Trophoblast cell (in vitro differentiated cells and primary cell): ENCODE data around the gene ADAMTSL1.

Experiments used
- DNase-seq, 2 donors: peaks; one replicate each; pipeline ENCODE4 v3.0.0-alpha.2; 2016
- H2AFZ ChIP-seq: 2 replicates; pipeline ENCODE4 v1.6.1; 2013; ENCODE audit warnings: low read length, moderate library complexity, mild to moderate bottlenecking; ENCODE audit not compliant: insufficient read depth, poor library complexity
- H2AK5ac ChIP-seq: 2 replicates; pipeline ENCODE4 v1.6.1; 2013; ENCODE audit warnings: mild to moderate bottlenecking, low read length
- H2BK120ac ChIP-seq: 2 replicates; pipeline ENCODE4 v1.6.1; 2013; ENCODE audit warnings: low read length, mild to moderate bottlenecking, moderate library complexity; ENCODE audit not compliant: insufficient read depth, poor library complexity
- H2BK12ac ChIP-seq: 2 replicates; pipeline ENCODE4 v1.6.1; 2013; ENCODE audit warnings: mild to moderate bottlenecking, low read length, moderate library complexity
- H2BK5ac ChIP-seq: 2 replicates; pipeline ENCODE4 v1.6.1; 2013; ENCODE audit warnings: low read length, low read depth, moderate library complexity, mild to moderate bottlenecking; ENCODE audit not compliant: poor library complexity
- H3K14ac ChIP-seq: 2 replicates; pipeline ENCODE4 v1.6.1; 2013; ENCODE audit warnings: mild to moderate bottlenecking, low read length
- H3K18ac ChIP-seq: 2 replicates; pipeline ENCODE4 v1.6.1; 2013; ENCODE audit warnings: mild to moderate bottlenecking, low read length
- H3K23ac ChIP-seq: 2 replicates; pipeline ENCODE4 v1.6.1; 2013; ENCODE audit warnings: low read length
- H3K27ac ChIP-seq: 2 replicates; pipeline ENCODE4 v1.5.1; 2013; ENCODE audit warnings: low read depth, mild to moderate bottlenecking, inconsistent platforms, low read length, moderate library complexity
- H3K27me3 ChIP-seq: 2 replicates; pipeline ENCODE4 v1.6.1; 2013; ENCODE audit warnings: inconsistent platforms, mild to moderate bottlenecking, low read length, moderate library complexity; ENCODE audit not compliant: insufficient read depth
- H3K36me3 ChIP-seq, 2 experiments: 1 replicate in 1 of 2; 2 replicates in 1 of 2; pipeline ENCODE4 v1.6.1; 2013; ENCODE audit warnings: low read length in 2 of 2, mild to moderate bottlenecking in 2 of 2, moderate library complexity in 1 of 2; ENCODE audit not compliant: insufficient read depth in 2 of 2, control insufficient read depth in 1 of 2
- H3K4ac ChIP-seq: 2 replicates; pipeline ENCODE4 v1.6.1; 2013; ENCODE audit warnings: low read depth, mild to moderate bottlenecking, low read length, moderate library complexity
- H3K4me1 ChIP-seq, 2 experiments: 1 replicate in 1 of 2; 2 replicates in 1 of 2; pipeline ENCODE4 v1.6.1; 2013; ENCODE audit warnings: low read length in 2 of 2, mild to moderate bottlenecking in 2 of 2, moderate library complexity in 1 of 2; ENCODE audit not compliant: insufficient read depth in 2 of 2, control insufficient read depth in 1 of 2
- H3K4me2 ChIP-seq: 2 replicates; pipeline ENCODE4 v1.6.1; 2013; ENCODE audit warnings: inconsistent platforms, mild to moderate bottlenecking, low read length, moderate library complexity
- H3K4me3 ChIP-seq: 2 replicates; pipeline ENCODE4 v1.5.1; 2013; ENCODE audit warnings: mild to moderate bottlenecking, low read depth, low read length, inconsistent platforms
- H3K79me1 ChIP-seq: one replicate; pipeline ENCODE4 v1.6.1; 2013; ENCODE audit warnings: low read length
- H3K79me2 ChIP-seq: 2 replicates; pipeline ENCODE4 v1.6.1; 2013; ENCODE audit warnings: low read length, mild to moderate bottlenecking; ENCODE audit not compliant: control insufficient read depth, insufficient read depth, poor library complexity
- H3K9ac ChIP-seq: 2 replicates; pipeline ENCODE4 v1.6.1; 2013; ENCODE audit warnings: mild to moderate bottlenecking, low read length
- H3K9me3 ChIP-seq: 2 replicates; pipeline ENCODE4 v1.6.1; 2013; ENCODE audit warnings: low read depth, mild to moderate bottlenecking, control low read depth, inconsistent platforms, low read length; ENCODE audit not compliant: insufficient read depth
- H4K12ac ChIP-seq: 2 replicates; pipeline ENCODE4 v1.6.1; 2013; ENCODE audit warnings: low read depth, mild to moderate bottlenecking, low read length, moderate library complexity
- H4K8ac ChIP-seq: 2 replicates; pipeline ENCODE4 v1.6.1; 2013; ENCODE audit warnings: low read depth, mild to moderate bottlenecking, low read length, moderate library complexity
- H4K91ac ChIP-seq: one replicate; pipeline ENCODE4 v1.6.1; 2013; ENCODE audit warnings: low read depth, mild to moderate bottlenecking, low read length, moderate library complexity
- WGBS: extraction: QIAGEN DNeasy Blood & Tissue Kit; methylation state at CpG from one replicate; pipeline ENCODE4 v1.1.7; 2013; ENCODE audit warnings: missing lambda C conversion rate; ENCODE audit not compliant: insufficient read length, insufficient coverage; ENCODE audit errors: extremely low coverage; 5-methylcytosine and 5-hydroxymethylcytosine counted together

ADAMTSL1 gene

DNA sequence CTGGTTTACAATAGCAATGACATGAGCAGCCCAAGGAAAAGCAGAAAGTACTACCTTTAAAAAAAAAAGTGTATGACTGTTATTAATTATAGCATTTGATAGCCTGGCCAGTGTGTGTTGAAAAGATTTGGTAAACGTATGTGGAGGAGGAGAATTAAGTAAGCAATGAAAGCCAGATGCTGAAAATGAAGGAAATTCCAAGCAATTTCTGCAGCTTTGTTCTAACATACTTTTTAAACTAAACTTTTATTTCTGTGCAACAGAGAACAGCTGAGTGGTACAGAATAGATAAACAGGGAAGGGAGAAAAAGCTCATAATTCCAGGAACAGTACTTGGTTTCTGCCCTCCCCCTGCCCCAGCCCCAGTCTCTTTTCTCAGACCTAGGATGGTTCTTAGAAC, 252.6 kb downstream of the ADAMTSL1 start:
- Histone ChIP-seq H2BK5ac (no peak overlapping the region), H4K91ac (no peak overlapping the region), H3K79me2 (no peaks in the 10 kb centered on the region), H3K18ac (no peak overlapping the region), H2BK120ac (no peak overlapping the region), H4K12ac (no peak overlapping the region), H3K79me1 (no peaks in the 10 kb centered on the region), H3K36me3 (no peaks in the 10 kb centered on the region), H3K14ac (no peak overlapping the region), H3K27ac (no peak overlapping the region), H3K9ac (no peak overlapping the region), H3K4me1 (no peaks in the 10 kb centered on the region), H2BK12ac (no peak overlapping the region), H2AFZ (no peak overlapping the region), H3K23ac (no peak overlapping the region), H2AK5ac (no peak overlapping the region), H4K8ac (no peak overlapping the region), H3K4ac (no peak overlapping the region), H3K4me3 (no peak overlapping the region), H3K27me3 (no peaks in the 10 kb centered on the region), H3K9me3 (no peaks in the 10 kb centered on the region), H3K4me2 (no peak overlapping the region)
- no CpG with 5 or more reads among the region's 1 CpG for WGBS
- DNase-seq, result no peak

- no peak for DNase-seq
- no peaks in the 10 kb centered on the region for H3K79me1 ChIP-seq
- H3K27ac ChIP-seq, result no peak overlapping the region
- H4K12ac ChIP-seq, result no peak overlapping the region
- H4K91ac ChIP-seq, result no peak overlapping the region
- H2BK120ac ChIP-seq, result no peak overlapping the region
- H3K36me3 ChIP-seq, result no peaks in the 10 kb centered on the region
- H2BK5ac ChIP-seq, result no peak overlapping the region
- no peaks in the 10 kb centered on the region for H3K4me1 ChIP-seq
- no peak overlapping the region for H3K9ac ChIP-seq
- H3K9me3 ChIP-seq, result no peaks in the 10 kb centered on the region
- no peak overlapping the region for H4K8ac ChIP-seq
- H3K27me3 ChIP-seq, result no peaks in the 10 kb centered on the region
- H2AK5ac ChIP-seq, result no peak overlapping the region
- H3K4me3 ChIP-seq, result no peak overlapping the region
- no peak overlapping the region for H3K4me2 ChIP-seq
- no peak overlapping the region for H2AFZ ChIP-seq
- H3K14ac ChIP-seq, result no peak overlapping the region
- no peak overlapping the region for H3K23ac ChIP-seq
- no peak overlapping the region for H2BK12ac ChIP-seq
- H3K18ac ChIP-seq, result no peak overlapping the region
- H3K79me2 ChIP-seq, result no peaks in the 10 kb centered on the region
- no CpG with 5 or more reads among the region's 7 CpGs for WGBS
- H3K4ac ChIP-seq, result no peak overlapping the region
Observed at GRCh38 chr9:18727904-18728303, 254.0 kb downstream of the ADAMTSL1 start.

DNA sequence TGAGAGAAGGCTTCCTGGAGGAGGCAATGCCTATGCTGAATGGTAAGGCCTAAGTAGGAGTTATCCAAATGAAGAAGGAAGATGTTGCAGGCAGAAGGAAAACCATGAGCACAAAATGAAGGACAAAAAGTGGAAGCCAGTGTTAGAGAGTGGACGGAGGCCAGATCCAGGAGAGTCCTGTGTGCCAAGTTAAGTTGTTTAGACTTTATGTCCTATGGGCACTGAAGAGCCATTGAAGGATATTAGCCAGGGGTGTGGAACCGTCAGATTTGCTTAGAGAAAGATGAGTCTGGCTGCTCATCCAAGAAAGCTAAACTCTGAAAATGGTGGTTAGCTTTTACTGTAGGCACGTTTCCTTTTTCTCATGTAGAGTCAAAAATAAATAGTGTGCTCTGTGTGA, 254.7 kb downstream of the ADAMTSL1 start:
- no peak overlapping the region for H3K18ac ChIP-seq
- no CpG with 5 or more reads among the region's 3 CpGs for WGBS
- H4K12ac ChIP-seq, result no peak overlapping the region
- H2AFZ ChIP-seq, result no peak overlapping the region
- no peaks in the 10 kb centered on the region for H3K79me1 ChIP-seq
- H4K8ac ChIP-seq, result no peak overlapping the region
- H2BK5ac ChIP-seq, result no peak overlapping the region
- no peaks in the 10 kb centered on the region for H3K27me3 ChIP-seq
- no peak overlapping the region for H3K14ac ChIP-seq
- H3K4ac ChIP-seq, result no peak overlapping the region
- H3K27ac ChIP-seq, result no peak overlapping the region
- no peak for DNase-seq
- H3K4me2 ChIP-seq, result no peak overlapping the region
- H3K36me3 ChIP-seq, result no peaks in the 10 kb centered on the region
- H2BK12ac ChIP-seq, result no peak overlapping the region
- no peak overlapping the region for H3K23ac ChIP-seq
- H3K4me3 ChIP-seq, result no peak overlapping the region
- H3K9me3 ChIP-seq, result no peaks in the 10 kb centered on the region
- no peak overlapping the region for H3K9ac ChIP-seq
- no peak overlapping the region for H2AK5ac ChIP-seq
- no peak overlapping the region for H2BK120ac ChIP-seq
- H4K91ac ChIP-seq, result no peak overlapping the region
- no peaks in the 10 kb centered on the region for H3K79me2 ChIP-seq
- H3K4me1 ChIP-seq, result no peaks in the 10 kb centered on the region

DNA sequence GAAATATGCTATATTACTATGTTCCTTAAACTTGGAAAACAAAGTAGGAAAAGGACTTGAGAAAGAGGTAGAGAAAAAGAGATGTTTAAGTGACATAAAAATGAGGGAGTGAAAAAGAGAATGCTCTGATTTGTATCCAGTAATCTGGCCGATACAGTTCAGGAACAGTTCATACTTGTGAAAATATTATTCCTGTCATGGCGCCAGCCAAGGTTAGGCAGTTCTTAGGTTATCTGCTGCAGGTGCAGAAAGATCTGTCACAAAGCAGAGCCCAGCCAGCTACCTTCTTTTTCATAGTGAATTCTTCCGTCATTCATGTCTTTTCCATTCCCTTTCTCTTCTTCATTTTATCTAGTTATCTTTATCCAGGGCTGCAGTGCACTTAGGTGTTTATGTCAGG, 256.3 kb downstream of the ADAMTSL1 start:
- Histone ChIP-seq H2AK5ac (no peak overlapping the region), H3K23ac (no peak overlapping the region), H2BK120ac (no peak overlapping the region), H2BK5ac (no peak overlapping the region), H3K27me3 (no peaks in the 10 kb centered on the region), H4K8ac (no peak overlapping the region), H3K79me2 (no peaks in the 10 kb centered on the region), H3K36me3 (no peaks in the 10 kb centered on the region), H3K79me1 (no peaks in the 10 kb centered on the region), H3K4me2 (no peak overlapping the region), H3K27ac (no peak overlapping the region), H3K9me3 (no peaks in the 10 kb centered on the region), H3K14ac (no peak overlapping the region), H3K9ac (no peak overlapping the region), H3K4me3 (no peak overlapping the region), H2BK12ac (no peak overlapping the region), H3K18ac (no peak overlapping the region), H4K12ac (no peak overlapping the region), H4K91ac (no peak overlapping the region), H3K4ac (no peak overlapping the region), H3K4me1 (no peaks in the 10 kb centered on the region), H2AFZ (no peak overlapping the region)
- WGBS, result no CpG with 5 or more reads among the region's 3 CpGs
- no peak for DNase-seq

GRCh38 chr9:18739127-18739526, 265.2 kb downstream of the ADAMTSL1 start:
- H3K4me1 ChIP-seq, result no peaks in the 10 kb centered on the region
- H3K23ac ChIP-seq, result no peak overlapping the region
- H4K91ac ChIP-seq, result no peak overlapping the region
- no peak overlapping the region for H4K12ac ChIP-seq
- H3K27me3 ChIP-seq, result no peaks in the 10 kb centered on the region
- no peak overlapping the region for H2AFZ ChIP-seq
- H3K9me3 ChIP-seq, result no peaks in the 10 kb centered on the region
- no peak overlapping the region for H3K27ac ChIP-seq
- DNase-seq, result no peak
- H2BK120ac ChIP-seq, result no peak overlapping the region
- H3K79me2 ChIP-seq, result no peaks in the 10 kb centered on the region
- no peak overlapping the region for H3K9ac ChIP-seq
- no peak overlapping the region for H3K4me3 ChIP-seq
- H3K18ac ChIP-seq, result no peak overlapping the region
- no peak overlapping the region for H3K14ac ChIP-seq
- no peak overlapping the region for H2BK12ac ChIP-seq
- H3K36me3 ChIP-seq, result no peaks in the 10 kb centered on the region
- H2BK5ac ChIP-seq, result no peak overlapping the region
- no peaks in the 10 kb centered on the region for H3K79me1 ChIP-seq
- no peak overlapping the region for H3K4me2 ChIP-seq
- no peak overlapping the region for H3K4ac ChIP-seq
- no peak overlapping the region for H4K8ac ChIP-seq
- no peak overlapping the region for H2AK5ac ChIP-seq
